CD4-positive, alpha-beta T cell treated with Interferon gamma for 1 hour (primary cell): ENCODE results near the gene FOXE3.
"Not testable (repeated sequence)": the region's sequence is repeated elsewhere in the genome, so short reads cannot be mapped to it uniquely, and the experiment has no call there.

ENCODE experiments used
- DNase-seq: peaks from one replicate; pipeline ENCODE4 v3.0.0-alpha.2; 2020

FOXE3 gene

GRCh38 chr1:47452426-47452825 is 36.3 kb downstream of the FOXE3 start:
- no peak for DNase-seq

GRCh38 chr1:47453910-47454309 is 37.8 kb downstream of the FOXE3 start:
- DNase-seq = not testable (repeated sequence)

- no peak for DNase-seq
Measured at GRCh38 chr1:47456250-47456649, 40.2 kb downstream of the FOXE3 start.

GRCh38 chr1:47457547-47457946 is 41.5 kb downstream of the FOXE3 start:
- not testable (repeated sequence) for DNase-seq

DNA sequence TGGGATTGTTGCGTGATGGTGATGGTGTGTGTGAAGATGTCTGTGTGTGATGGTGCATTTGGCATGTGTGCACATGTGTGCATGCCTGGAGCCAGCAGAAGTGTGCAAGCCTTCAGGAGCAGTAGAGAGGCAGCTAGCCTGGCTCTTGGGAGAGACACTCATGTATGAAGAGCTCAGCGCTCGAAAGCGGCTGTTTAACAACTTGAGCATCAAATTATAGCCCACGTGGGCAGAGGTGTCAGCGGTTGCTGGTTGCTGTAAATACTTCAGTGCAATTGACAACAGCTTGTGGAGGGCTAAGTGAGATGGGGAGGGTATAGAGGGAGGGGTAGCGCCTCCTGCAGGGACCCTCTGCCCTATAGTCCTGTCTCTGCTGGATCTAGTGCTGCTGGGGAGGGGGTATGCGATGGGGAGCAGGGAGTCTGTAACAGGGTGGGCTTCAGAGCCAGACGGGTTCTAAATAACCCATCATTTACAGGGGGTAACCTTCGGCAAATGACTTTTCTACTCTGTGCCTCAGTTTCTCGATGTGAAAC is 43.2 kb downstream of the FOXE3 start:
- no peak for DNase-seq

GRCh38 chr1:47460040-47460439 is 44.0 kb downstream of the FOXE3 start:
- DNase-seq = no peak

GRCh38 chr1:47460456-47460855 is 44.4 kb downstream of the FOXE3 start:
- DNase-seq = no peak

DNA sequence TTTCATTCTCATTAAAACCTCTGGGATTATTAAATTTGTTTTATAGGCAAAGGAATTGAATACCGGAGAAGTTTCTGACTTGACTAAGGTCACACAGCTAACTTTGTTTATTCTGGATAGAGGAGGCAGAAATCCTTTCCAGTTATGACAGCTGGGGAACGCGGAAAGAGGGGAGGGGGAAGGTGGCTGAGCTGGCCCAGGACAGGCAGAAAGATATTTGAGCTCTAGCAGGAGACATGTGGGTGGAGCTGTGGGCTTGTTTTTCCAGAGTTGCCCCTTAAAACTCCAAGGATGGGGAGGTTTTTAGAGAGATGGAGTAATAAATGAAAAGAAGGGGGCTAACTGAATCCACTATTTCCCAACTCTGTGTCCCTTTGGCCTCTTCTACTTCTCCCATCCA is 49.5 kb downstream of the FOXE3 start:
- no peak for DNase-seq
